ENCODE results near the gene DNAH8. TPM values are rescaled to one million over a fixed set of nuclear protein-coding genes. Genes with fewer than 3 reads are reported as not detected.

DNAH8 gene
- total RNA-seq, 1 experiment from 2014 or later, result 0.15 TPM

DNA sequence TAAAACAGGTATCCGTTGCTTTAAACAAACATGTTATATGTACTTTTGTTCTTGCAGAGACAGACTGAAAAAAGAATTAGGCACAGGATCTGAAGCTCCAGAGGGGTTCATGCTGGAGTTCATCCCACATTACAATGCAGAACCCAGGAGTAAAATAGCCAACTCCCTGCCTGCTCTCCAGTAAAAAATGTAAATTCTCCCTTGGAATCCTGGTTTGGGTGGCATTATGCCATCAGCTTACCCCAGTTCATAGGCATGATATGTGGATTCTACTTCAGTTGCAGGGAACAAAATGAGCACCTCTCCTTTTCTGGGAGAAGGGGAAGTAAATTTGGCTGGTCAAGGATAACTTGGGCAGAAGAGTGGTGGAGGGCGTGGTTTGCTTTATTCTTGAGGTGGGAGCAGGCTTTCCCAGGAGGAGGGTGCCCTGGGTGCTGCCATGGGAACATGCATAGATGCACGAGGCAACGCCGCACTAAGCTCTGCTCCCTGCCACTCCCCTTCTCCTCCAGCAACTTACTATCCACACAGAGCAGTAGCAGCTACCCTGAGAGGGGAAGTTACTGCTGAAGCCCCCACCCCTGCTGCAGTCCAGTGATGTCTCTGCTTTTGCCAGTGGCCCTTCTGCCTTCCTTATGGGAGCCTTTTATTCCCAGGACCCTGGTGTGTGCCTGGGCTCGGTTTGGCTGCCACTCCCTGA, 261.8 kb downstream of the DNAH8 start:
- Histone ChIP-seq H3K27me3 (ENCODE audit: low read length) (peaks cover 63% of the 10 kb centered on the region), H3K4me3 (ENCODE audit: low read length) (no peak overlapping the region), H3K9me2 (replicated peaks; ENCODE audit: low read length) (no peaks in the 10 kb centered on the region), H3K9ac (ENCODE audit: low read length) (no peak overlapping the region), H3K4me1 (ENCODE audit: insufficient read depth, low read length) (peaks cover 17% of the 10 kb centered on the region), H4K20me1 (ENCODE audit: low read length) (no peaks in the 10 kb centered on the region), H3K27ac (ENCODE audit: low read length) (no peak overlapping the region), H3K79me2 (ENCODE audit: low read length) (no peaks in the 10 kb centered on the region), H3F3A (ENCODE audit: low read length, unreplicated experiment) (no peaks in the 10 kb centered on the region), H3K9me3 (ENCODE audit: low read length) (no peaks in the 10 kb centered on the region), H3K36me3 (ENCODE audit: low read depth, low read length) (no peaks in the 10 kb centered on the region), H3K4me2 (ENCODE audit: low read length) (no peak overlapping the region), H2AFZ (ENCODE audit: low read length) (no peak overlapping the region)
- ATAC-seq (no peak), DNase-seq (no peak)
- CTCF ChIA-PET, result no interaction called here
- TF ChIP-seq EZH2phosphoT487 (IDR thresholded peaks at IDR 0.05; ENCODE audit: borderline replicate concordance, low read length) (no peak), EZH2 (IDR thresholded peaks at IDR 0.05; ENCODE audit: low read length, unreplicated experiment) (no peak)
- TF ChIP-seq, protein P1, sequence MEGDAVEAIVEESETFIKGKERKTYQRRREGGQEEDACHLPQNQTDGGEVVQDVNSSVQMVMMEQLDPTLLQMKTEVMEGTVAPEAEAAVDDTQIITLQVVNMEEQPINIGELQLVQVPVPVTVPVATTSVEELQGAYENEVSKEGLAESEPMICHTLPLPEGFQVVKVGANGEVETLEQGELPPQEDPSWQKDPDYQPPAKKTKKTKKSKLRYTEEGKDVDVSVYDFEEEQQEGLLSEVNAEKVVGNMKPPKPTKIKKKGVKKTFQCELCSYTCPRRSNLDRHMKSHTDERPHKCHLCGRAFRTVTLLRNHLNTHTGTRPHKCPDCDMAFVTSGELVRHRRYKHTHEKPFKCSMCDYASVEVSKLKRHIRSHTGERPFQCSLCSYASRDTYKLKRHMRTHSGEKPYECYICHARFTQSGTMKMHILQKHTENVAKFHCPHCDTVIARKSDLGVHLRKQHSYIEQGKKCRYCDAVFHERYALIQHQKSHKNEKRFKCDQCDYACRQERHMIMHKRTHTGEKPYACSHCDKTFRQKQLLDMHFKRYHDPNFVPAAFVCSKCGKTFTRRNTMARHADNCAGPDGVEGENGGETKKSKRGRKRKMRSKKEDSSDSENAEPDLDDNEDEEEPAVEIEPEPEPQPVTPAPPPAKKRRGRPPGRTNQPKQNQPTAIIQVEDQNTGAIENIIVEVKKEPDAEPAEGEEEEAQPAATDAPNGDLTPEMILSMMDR (conservative IDR thresholded peaks at IDR 0.05; ENCODE audit: low read depth, low read length), result no peak
- POLR2A ChIA-PET (ENCODE audit: unreplicated experiment), result no interaction called here
- BruUV-seq (replicated peaks), result no TSS peak
- intact Hi-C loops (cut with micrococcal nuclease), result no loop called here

DNA sequence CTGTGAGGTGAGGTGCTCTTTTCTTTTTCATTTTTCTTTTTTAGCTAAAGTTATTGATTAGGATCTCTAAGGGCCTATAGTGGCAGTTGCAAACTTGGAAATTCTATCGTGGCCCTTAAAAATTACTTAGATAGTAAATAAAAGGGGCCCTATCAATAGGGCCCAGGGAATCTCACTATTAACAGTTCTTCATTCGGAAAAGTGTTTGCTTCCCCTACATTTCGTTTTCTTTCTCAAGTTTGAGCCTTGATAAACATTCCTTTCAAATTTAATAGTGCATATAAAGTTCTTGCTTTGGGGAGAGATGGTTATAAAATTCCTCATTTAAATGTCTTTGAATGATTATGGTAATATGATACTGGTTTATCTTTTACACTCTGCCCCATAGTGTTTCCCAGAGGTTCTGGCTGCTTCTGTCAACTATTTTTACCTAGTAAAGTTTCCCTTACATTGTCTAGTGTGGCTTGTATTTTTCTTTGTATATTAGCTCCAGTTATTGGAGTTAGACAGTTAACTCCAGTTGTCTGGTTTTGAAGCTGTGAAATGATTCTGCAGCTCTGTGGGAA, 263.1 kb downstream of the DNAH8 start:
- H3K79me2 ChIP-seq (ENCODE audit: low read length), result no peaks in the 10 kb centered on the region
- DNase-seq, result no peak
- no peaks in the 10 kb centered on the region for H3K9me3 ChIP-seq (ENCODE audit: low read length)
- H3K9ac ChIP-seq (ENCODE audit: low read length), result no peak overlapping the region
- no peaks in the 10 kb centered on the region for H3F3A ChIP-seq (ENCODE audit: low read length, unreplicated experiment)
- no TSS peak for BruUV-seq (replicated peaks)
- peaks cover 13% of the 10 kb centered on the region for H3K4me1 ChIP-seq (ENCODE audit: insufficient read depth, low read length)
- H3K9me2 ChIP-seq (replicated peaks; ENCODE audit: low read length), result no peaks in the 10 kb centered on the region
- no peaks in the 10 kb centered on the region for H3K36me3 ChIP-seq (ENCODE audit: low read depth, low read length)
- H4K20me1 ChIP-seq (ENCODE audit: low read length), result no peaks in the 10 kb centered on the region
- H3K27me3 ChIP-seq (ENCODE audit: low read length), result peaks cover 75% of the 10 kb centered on the region
- no peak overlapping the region for H2AFZ ChIP-seq (ENCODE audit: low read length)
- POLR2A ChIA-PET (ENCODE audit: unreplicated experiment), result no interaction called here
- TF ChIP-seq EZH2 (IDR thresholded peaks at IDR 0.05; ENCODE audit: low read length, unreplicated experiment) (no peak), EZH2phosphoT487 (IDR thresholded peaks at IDR 0.05; ENCODE audit: borderline replicate concordance, low read length) (no peak)
- TF ChIP-seq, protein P1 (conservative IDR thresholded peaks at IDR 0.05; ENCODE audit: low read depth, low read length), result no peak
- H3K4me2 ChIP-seq (ENCODE audit: low read length), result no peak overlapping the region
- H3K27ac ChIP-seq (ENCODE audit: low read length), result no peak overlapping the region
- no peak for ATAC-seq
- intact Hi-C loops (cut with micrococcal nuclease), result no loop called here
- CTCF ChIA-PET, result no interaction called here
- H3K4me3 ChIP-seq (ENCODE audit: low read length), result no peak overlapping the region

GRCh38 chr6:38982470-38982869, 267.4 kb downstream of the DNAH8 start:
- POLR2A ChIA-PET (ENCODE audit: unreplicated experiment), result no interaction called here
- TF ChIP-seq EZH2 (IDR thresholded peaks at IDR 0.05; ENCODE audit: low read length, unreplicated experiment) (no peak), EZH2phosphoT487 (IDR thresholded peaks at IDR 0.05; ENCODE audit: borderline replicate concordance, low read length) (no peak)
- TF ChIP-seq, protein P1 (conservative IDR thresholded peaks at IDR 0.05; ENCODE audit: low read depth, low read length), result no peak
- Histone ChIP-seq H3K9me3 (ENCODE audit: low read length) (no peaks in the 10 kb centered on the region), H3K4me1 (ENCODE audit: insufficient read depth, low read length) (no peaks in the 10 kb centered on the region), H2AFZ (ENCODE audit: low read length) (no peak overlapping the region), H3K27ac (ENCODE audit: low read length) (no peak overlapping the region), H3K36me3 (ENCODE audit: low read depth, low read length) (no peaks in the 10 kb centered on the region), H4K20me1 (ENCODE audit: low read length) (no peaks in the 10 kb centered on the region), H3K4me2 (ENCODE audit: low read length) (no peak overlapping the region), H3K9me2 (replicated peaks; ENCODE audit: low read length) (no peaks in the 10 kb centered on the region), H3K4me3 (ENCODE audit: low read length) (no peak overlapping the region), H3F3A (ENCODE audit: low read length, unreplicated experiment) (no peaks in the 10 kb centered on the region), H3K9ac (ENCODE audit: low read length) (no peak overlapping the region), H3K79me2 (ENCODE audit: low read length) (no peaks in the 10 kb centered on the region), H3K27me3 (ENCODE audit: low read length) (peaks cover 97% of the 10 kb centered on the region)
- BruUV-seq (replicated peaks), result no TSS peak
- ATAC-seq, result no peak
- CTCF ChIA-PET, result no interaction called here
- intact Hi-C loops (cut with micrococcal nuclease), result no loop called here
- DNase-seq, result no peak
